Nephron (organoid): ENCODE results near the gene GLT1D1.
"Not testable (repeated sequence)": the region's sequence is repeated elsewhere in the genome, so short reads cannot be mapped to it uniquely, and the experiment has no call there.

ENCODE experiments used
- H3K27ac Mint-ChIP-seq, 3 experiments: 2 replicates each; pipeline ENCODE4 v1.8.0; 2020; ENCODE audit warnings: mixed read lengths in 3 of 3, mild to moderate bottlenecking in 2 of 3, moderate library complexity in 1 of 3
- H3K27me3 Mint-ChIP-seq: 2 replicates; pipeline ENCODE4 v1.8.0; 2021; ENCODE audit warnings: low read depth, mild to moderate bottlenecking, moderate library complexity, mixed read lengths
- H3K36me3 Mint-ChIP-seq: 2 replicates; pipeline ENCODE4 v1.8.0; 2020; ENCODE audit warnings: low read depth, mixed read lengths
- H3K4me1 Mint-ChIP-seq: 2 replicates; pipeline ENCODE4 v1.8.0; 2020; ENCODE audit warnings: mixed read lengths
- H3K4me3 Mint-ChIP-seq, 3 experiments: 2 replicates each; pipeline ENCODE4 v1.8.0; 2020; ENCODE audit warnings: mild to moderate bottlenecking in 3 of 3, mixed read lengths in 3 of 3, moderate library complexity in 2 of 3
- H3K9me3 Mint-ChIP-seq: 2 replicates; pipeline ENCODE4 v1.8.0; 2020; ENCODE audit warnings: mixed read lengths
- TF ChIP-seq, protein P1 (sequence below), 3 experiments: fragments of 200-600 bp; sonication (generic); IDR thresholded peaks; one replicate each; pipeline ENCODE4 v1.5.0; 2021; ENCODE audit warnings: antibody characterized with exemption in 3 of 3; ENCODE audit not compliant: unreplicated experiment in 3 of 3

The GLT1D1 gene

DNA sequence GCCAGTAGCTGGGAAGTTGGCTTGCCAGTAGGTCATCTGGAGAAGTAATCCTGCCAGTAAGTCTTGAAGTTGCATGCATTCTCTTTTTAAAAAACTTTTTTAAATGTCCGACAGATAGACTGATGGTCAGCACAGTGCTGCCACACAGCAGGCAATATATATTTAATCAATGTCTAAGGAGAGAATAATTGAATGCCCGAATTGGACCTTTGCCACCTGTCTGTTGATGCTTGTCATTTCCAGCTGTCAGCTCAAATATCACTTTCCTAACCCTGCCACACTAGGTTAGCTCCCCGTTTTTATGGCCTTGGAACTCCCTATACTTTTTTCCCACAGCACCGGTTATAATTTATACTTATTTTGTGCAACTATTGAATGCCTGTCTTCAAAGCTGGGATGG, 27.4 kb upstream of the GLT1D1 start:
- H3K4me3 Mint-ChIP-seq = peak overlapping the region; percentile 67 to 78 (median 73)
- TF ChIP-seq, protein P1, sequence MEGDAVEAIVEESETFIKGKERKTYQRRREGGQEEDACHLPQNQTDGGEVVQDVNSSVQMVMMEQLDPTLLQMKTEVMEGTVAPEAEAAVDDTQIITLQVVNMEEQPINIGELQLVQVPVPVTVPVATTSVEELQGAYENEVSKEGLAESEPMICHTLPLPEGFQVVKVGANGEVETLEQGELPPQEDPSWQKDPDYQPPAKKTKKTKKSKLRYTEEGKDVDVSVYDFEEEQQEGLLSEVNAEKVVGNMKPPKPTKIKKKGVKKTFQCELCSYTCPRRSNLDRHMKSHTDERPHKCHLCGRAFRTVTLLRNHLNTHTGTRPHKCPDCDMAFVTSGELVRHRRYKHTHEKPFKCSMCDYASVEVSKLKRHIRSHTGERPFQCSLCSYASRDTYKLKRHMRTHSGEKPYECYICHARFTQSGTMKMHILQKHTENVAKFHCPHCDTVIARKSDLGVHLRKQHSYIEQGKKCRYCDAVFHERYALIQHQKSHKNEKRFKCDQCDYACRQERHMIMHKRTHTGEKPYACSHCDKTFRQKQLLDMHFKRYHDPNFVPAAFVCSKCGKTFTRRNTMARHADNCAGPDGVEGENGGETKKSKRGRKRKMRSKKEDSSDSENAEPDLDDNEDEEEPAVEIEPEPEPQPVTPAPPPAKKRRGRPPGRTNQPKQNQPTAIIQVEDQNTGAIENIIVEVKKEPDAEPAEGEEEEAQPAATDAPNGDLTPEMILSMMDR (IDR thresholded peaks at IDR 0.05; ENCODE audit: unreplicated experiment in 3 of 3) = no peak
- H3K36me3 Mint-ChIP-seq = peaks cover 17% of the 10 kb centered on the region
- H3K27me3 Mint-ChIP-seq = no peaks in the 10 kb centered on the region
- peak overlapping the region; percentile 74 to 77 (median 75) for H3K27ac Mint-ChIP-seq
- peaks cover 47% of the 10 kb centered on the region for H3K4me1 Mint-ChIP-seq
- no peaks in the 10 kb centered on the region for H3K9me3 Mint-ChIP-seq

DNA sequence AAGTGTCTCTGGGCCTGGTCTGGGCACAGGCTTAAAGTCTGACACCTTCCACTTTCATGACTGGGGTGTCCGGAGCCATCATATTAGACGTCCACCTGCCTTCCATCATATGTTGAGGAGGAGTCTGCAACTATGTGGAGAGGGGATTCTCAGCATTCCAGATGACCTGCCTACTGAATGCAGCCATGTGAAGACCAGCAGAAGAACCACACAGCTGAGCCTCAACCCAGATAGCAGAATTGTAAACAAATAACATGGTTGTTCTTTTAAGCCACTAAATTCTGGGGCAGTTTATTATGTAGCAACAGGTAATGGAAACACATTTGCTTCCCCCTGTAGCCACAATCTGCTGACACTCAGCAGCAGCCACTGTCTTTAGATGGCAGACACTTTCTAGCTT, 25.6 kb upstream of the GLT1D1 start:
- Mint-ChIP-seq H3K4me3 (no peak overlapping the region), H3K27me3 (no peaks in the 10 kb centered on the region), H3K4me1 (peaks cover 35% of the 10 kb centered on the region), H3K36me3 (peaks cover 8% of the 10 kb centered on the region), H3K27ac (no peak overlapping the region), H3K9me3 (no peaks in the 10 kb centered on the region)
- TF ChIP-seq, protein P1 (IDR thresholded peaks at IDR 0.05; ENCODE audit: unreplicated experiment in 3 of 3) = no peak

DNA sequence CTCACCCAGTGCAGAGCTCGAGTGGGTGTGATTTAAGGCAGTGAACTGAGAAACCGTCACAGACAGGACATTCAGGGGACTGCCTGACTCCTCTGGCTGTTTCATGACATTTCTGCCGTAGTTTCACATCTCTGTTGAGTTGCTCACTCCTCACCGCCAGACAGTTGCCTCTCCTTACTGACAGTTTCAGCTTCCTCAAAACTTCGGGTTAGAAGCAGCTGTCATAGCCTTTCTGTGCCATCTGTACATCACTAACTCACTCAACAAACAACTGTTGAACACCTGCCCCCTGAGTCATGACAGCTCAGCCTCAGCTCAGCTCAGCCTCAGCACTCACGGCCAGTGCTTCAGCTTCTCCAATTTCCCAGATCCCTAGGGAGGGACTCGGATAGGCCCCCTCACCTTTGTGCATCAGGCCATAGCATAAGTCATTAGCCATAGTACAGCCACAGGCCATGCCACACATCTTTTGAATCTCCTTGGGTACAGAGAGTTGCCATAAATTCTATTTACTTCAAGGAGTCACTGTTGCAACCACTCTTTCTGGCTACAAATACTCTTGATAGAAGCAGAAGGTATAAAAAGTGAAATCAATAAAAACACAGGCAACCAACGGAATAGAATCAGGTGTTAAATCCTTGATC, 23.3 kb upstream of the GLT1D1 start:
- Mint-ChIP-seq H3K27ac (peak overlapping the region in 2 of 3 experiments; percentile 24 to 69), H3K4me1 (peaks cover 30% of the 10 kb centered on the region), H3K36me3 (peaks cover 8% of the 10 kb centered on the region), H3K9me3 (no peaks in the 10 kb centered on the region), H3K4me3 (no peak overlapping the region), H3K27me3 (no peaks in the 10 kb centered on the region)
- TF ChIP-seq, protein P1 (IDR thresholded peaks at IDR 0.05; ENCODE audit: unreplicated experiment in 3 of 3) = no peak

DNA sequence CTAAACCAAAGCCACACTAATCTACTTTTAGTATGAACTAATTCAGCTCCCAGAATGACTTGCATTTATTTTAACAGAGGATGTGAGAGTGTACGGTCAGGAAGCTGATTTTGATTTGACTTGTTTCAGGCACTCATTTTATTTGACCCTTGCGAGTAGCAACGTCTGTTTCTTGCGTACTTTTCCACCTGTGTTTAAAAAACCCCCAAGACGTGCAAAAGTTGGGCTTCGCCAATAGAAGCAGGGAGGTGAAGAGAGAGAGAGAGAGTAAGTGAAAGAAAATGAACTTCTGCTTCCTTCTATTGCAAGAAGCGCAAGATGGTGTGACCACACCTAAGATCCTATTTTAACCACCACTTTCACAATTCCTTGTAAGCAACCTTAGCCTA, 22.8 kb upstream of the GLT1D1 start:
- H3K9me3 Mint-ChIP-seq = peaks cover 4% of the 10 kb centered on the region
- no peaks in the 10 kb centered on the region for H3K27me3 Mint-ChIP-seq
- H3K4me1 Mint-ChIP-seq = peaks cover 28% of the 10 kb centered on the region
- peaks cover 8% of the 10 kb centered on the region for H3K36me3 Mint-ChIP-seq
- TF ChIP-seq, protein P1 (IDR thresholded peaks at IDR 0.05; ENCODE audit: unreplicated experiment in 3 of 3) = no peak
- H3K4me3 Mint-ChIP-seq = no peak overlapping the region
- no peak overlapping the region for H3K27ac Mint-ChIP-seq

DNA sequence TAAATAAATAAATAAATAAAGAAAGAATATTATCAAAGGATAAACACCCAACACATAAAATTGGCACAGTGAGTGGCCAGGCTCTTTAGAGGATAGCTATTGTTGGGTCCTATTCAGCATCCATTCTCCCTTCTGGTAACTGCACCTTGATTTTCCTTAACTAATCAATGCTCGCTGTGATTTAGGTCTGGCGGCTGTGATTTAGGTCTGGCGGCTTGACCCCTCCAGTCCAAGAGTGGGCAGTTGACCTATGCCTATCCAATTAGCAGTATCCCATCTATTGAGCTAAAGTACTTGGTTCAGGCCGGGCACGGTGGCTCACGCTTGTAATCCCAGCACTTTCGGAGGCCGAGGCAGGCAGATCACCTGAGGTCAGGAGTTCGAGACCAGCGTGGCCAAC, 19.9 kb upstream of the GLT1D1 start:
- Mint-ChIP-seq H3K27ac (no peak overlapping the region), H3K4me1 (peaks cover 13% of the 10 kb centered on the region), H3K27me3 (no peaks in the 10 kb centered on the region), H3K9me3 (peaks cover 4% of the 10 kb centered on the region), H3K4me3 (no peak overlapping the region), H3K36me3 (no peaks in the 10 kb centered on the region)
- TF ChIP-seq, protein P1 (IDR thresholded peaks at IDR 0.05; ENCODE audit: unreplicated experiment in 3 of 3) = no peak

DNA sequence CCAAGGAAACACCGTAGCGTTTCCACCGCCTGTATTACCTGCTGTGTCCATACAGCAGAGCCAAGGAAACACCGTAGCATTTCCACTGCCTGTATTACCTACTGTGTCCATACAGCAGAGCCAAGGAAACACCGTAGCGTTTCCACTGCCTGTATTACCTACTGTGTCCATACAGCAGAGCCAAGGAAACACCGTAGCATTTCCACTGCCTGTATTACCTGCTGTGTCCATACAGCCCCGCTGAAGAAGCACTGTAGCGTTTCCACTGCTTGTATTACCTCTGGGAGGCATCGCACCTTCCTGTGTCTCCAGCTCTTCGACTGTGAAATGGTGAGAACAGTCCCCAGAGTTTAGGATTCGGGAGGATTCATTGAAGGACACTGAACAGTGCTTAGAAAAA, 13.4 kb upstream of the GLT1D1 start:
- H3K36me3 Mint-ChIP-seq, H3K4me1 Mint-ChIP-seq, H3K9me3 Mint-ChIP-seq: not testable (repeated sequence)

More for the DNA sequence above, 13.4 kb upstream of the GLT1D1 start:
- not testable (repeated sequence) for H3K4me3 Mint-ChIP-seq, H3K27me3 Mint-ChIP-seq, H3K27ac Mint-ChIP-seq
